Activated CD4-positive, alpha-beta T cell treated with anti-CD3 and anti-CD28 coated beads, Interleukin-2, amount 50 U/mL, for 48 hours (primary cell): ENCODE measurements around the gene UBE2F.
"Not testable (repeated sequence)": the region's sequence is repeated elsewhere in the genome, so short reads cannot be mapped to it uniquely, and the experiment has no call there.

Experiments
- DNase-seq, 2 experiments: peaks; one replicate each; pipeline ENCODE4 v3.0.0-alpha.2; 2020

UBE2F gene

GRCh38 chr2:237946423-237946822, 20.4 kb upstream of the UBE2F start:
- DNase-seq: no peak

GRCh38 chr2:237951354-237951753, 15.5 kb upstream of the UBE2F start:
- DNase-seq: not testable (repeated sequence)

DNA sequence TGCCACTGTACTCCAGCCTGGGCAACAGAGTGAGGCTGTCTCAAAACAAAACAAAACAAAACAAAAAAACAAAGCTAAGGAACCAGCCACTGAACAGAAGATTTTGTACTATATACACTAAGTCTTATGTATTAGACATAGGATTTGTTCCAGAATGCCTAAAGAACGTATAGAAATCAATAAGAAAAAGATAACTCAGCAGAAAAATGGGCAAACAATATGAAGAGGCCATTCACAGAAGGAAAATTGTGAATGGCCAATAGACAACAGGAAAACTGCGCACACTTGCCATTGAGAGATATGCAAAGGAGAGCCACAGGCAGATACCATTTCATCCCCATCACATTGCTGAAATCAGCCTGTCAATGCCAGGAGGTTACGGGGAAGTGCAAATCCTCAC, 14.9 kb upstream of the UBE2F start:
- no peak for DNase-seq

- no peak for DNase-seq
Measured at GRCh38 chr2:237952851-237953250, 14.0 kb upstream of the UBE2F start.

DNA sequence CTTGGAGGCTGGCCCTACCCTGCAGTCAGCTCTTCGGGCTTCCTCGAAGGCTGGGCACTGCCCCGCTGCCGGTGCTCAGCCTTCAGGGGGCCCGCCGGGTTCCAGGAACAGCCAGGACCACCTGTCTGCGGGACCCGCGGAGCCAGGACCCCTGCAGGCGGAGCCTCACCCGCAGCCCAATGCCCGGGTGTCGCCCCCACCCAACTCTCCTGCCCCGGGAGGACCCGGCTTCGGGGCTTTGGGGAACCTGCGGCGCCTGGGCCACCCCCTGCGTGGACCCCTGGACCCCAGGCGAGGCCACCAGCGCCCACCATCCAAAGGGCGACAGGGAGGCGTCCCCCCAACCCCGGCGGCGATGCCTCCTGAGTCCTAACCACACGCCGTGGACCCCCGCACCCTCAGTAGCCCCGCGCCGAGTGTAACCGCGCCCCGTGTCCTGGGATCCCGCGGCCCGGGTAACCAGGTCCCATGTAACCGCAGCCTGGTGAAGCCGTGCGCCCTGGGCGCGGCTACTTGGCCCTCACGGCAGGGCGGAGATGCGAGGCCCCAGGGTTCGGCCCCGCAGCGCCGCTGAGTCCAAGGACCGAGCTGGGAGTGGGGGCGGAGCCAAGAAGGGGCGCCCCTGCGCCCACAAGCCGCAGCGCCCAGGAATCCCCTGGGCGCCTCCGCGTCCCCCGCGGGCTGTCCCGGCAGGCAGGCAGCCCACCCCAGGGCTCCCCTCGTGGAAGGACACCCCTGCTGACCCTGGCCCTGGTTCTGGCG, 11.0 kb upstream of the UBE2F start:
- no peak for DNase-seq

DNA sequence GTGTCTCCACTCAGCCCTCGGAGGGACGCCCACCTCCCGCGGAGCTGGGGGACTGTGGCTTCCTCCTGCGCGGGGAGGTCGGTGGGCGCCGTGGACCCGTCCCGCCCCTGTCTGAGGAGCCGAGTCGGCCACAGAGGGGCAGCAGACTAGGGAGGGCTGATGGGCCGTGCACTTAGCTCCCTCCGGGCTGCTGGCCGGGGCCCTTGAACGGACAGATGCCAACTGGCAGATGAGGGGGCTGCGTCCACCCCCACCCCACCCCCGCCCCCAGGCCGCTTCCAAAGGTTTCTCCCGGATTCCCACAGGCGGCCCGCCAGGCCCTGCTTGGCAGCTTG, 10.4 kb upstream of the UBE2F start:
- DNase-seq: no peak

DNA sequence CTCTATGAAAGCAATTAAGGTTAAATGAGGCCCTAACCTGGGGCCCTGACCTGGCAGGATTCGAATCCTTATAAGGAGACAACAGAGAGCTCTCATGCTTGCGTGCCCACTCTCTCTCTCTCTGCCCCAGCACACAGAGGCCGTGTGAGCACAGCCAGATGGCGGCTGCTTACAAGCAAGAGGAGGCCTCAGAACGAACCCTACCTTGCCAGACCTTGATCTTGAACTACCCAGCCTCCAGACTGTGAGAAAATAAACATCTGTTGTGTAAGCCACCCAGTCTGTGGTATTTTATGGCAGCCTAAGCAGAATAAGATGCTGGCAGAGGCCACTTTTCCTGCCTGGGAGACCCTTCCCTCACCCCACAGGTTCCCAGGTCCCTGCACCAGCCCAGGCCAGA, 5.2 kb upstream of the UBE2F start:
- DNase-seq: no peak

GRCh38 chr2:237962432-237963084, 4.3 kb upstream of the UBE2F start:
- DNase-seq: no peak

DNA sequence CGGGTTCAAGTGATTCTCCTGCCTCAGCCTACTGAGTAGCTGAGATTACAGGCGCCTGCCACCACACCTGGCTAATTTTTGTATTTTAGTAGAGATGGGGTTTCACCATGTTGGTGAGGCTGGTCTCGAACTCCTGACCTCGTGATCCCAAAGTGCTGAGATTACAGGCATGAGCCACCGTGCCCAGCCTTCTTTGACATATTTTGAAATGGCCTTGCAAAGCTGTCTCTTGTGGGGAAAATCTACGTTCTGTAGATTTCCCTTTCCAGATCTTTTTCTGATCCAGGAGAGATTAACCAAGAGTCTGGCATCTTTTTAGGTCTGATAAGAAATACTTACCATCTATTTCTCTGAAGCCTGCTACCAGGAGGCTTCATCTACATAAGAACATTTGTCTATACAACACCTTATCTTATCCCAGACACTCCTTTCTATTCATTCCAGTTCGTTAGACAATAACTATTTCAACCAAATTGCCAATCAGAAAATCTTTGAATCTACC, 3.3 kb upstream of the UBE2F start:
- not testable (repeated sequence) for DNase-seq

DNA sequence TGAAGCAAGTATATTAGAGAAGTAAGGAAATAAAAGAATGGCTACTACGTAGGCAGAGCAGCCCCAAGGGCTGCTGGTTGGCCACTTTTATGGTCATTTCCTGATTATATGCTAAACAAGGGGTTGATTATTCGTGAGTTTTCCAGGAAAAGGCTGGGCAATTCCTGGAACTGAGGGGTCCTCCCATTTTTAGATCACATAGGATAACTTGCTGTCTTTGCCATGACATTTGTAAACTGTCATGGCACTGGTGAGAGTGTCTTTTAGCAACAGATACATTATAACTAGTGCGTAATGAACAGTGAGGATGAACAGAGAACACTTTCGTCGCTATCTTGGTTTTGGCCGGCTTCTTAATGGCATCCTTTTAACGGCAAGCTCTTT, 2.6 kb upstream of the UBE2F start:
- no peak for DNase-seq

DNA sequence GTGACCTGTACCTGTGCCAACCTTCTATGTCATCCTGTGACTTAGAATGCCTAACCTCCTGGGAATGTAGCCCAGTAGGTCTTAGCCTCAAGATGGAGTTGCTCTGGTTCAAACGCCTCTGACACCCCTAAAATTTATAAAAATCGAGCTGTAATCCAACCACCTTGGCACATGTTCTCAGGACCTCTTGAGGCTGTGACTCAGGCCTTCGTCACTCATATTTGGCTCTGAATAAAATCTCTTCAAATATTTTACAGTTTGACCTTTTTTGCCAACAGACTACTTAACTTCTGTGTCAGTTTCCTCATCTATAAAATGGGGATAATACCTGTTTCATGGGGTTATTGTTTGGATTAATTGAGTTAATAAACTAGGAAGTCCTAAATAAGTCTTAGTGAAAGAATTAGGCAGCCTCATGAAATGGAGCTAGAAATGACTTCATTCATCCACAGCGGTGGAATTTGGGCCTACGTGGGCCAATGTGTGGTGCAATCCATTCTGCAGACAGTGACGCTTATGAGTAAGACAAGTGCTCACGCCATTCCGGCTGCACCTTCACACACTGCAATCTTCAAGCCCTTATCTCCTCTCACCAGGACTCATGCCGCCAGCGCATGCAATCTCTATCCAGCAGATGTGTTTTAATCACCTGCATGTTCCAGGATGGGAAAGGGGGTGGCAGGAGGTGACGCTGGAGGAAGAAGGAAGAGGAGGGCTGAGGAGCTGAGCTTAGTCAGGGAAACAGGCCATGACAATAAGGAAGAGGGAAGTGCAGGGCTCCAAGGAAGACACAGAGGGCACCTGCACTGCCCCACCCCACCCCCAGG, 2.0 kb upstream of the UBE2F start:
- no peak for DNase-seq

- not testable (repeated sequence) for DNase-seq
Measured at GRCh38 chr2:237965844-237966243, 970 bp upstream of the UBE2F start.

DNA sequence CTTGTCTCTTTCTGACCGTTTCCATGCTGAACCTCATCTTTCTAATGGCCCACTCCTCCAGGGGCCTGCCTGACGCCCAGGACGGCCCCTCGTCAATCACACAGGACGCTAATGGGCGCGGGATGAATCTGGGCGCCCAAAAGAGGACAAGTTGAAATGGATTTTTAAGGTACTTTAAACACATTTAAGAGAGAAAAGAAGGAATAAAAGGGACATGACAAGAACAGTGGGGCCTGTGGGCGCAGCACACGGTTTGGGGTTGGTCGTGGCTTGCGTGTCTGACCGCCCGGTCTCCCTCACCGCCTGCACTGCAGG, 607 bp upstream of the UBE2F start:
- no peak for DNase-seq

- peak in 1 of 2 experiments; percentile 33 for DNase-seq
Measured at GRCh38 chr2:237967463-237967951, 693 bp downstream of the UBE2F start.

GRCh38 chr2:237968048-237968862, 1.4 kb downstream of the UBE2F start:
- peak; percentile 41 to 55 for DNase-seq

GRCh38 chr2:237971661-237972060, 4.8 kb downstream of the UBE2F start:
- no peak for DNase-seq

- no peak for DNase-seq
Measured at GRCh38 chr2:237972211-237972610, 5.4 kb downstream of the UBE2F start.

DNA sequence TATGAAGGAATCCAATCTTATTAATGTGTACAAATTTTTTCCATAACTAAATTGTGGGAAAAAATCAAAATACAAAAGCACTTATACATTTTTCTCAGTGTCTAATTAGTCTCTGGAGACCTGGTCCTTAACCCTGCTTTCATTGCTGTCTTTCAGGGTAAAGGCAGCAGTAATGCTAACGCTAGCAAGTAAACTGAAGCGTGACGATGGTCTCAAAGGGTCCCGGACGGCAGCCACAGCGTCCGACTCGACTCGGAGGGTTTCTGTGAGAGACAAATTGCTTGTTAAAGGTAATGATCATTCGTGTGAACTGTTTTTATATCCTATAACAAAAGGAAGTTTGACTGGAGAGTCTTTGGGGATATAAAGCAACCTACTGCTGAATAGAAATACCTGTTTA, 6.1 kb downstream of the UBE2F start:
- DNase-seq: no peak

DNA sequence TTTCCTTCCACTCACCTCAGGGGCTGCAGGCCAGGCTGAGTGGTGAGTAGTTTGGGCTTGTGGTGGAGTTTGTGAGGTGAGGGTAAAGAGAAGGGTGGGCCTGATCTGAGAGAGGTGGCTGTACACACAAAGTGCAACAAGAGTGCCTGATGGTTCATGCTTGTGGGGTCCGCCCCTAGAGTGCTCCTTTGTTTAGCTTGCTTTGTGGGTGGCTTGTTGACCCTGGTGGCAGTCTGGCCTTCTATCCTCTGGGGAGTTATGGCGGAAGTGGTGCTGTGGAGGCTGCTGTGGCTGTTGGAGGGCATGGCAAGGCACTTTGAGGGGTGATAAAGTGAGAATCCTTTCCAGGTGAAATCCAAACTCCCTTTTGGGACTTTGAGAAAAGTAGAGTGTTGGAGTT, 10.6 kb downstream of the UBE2F start:
- DNase-seq: no peak

DNA sequence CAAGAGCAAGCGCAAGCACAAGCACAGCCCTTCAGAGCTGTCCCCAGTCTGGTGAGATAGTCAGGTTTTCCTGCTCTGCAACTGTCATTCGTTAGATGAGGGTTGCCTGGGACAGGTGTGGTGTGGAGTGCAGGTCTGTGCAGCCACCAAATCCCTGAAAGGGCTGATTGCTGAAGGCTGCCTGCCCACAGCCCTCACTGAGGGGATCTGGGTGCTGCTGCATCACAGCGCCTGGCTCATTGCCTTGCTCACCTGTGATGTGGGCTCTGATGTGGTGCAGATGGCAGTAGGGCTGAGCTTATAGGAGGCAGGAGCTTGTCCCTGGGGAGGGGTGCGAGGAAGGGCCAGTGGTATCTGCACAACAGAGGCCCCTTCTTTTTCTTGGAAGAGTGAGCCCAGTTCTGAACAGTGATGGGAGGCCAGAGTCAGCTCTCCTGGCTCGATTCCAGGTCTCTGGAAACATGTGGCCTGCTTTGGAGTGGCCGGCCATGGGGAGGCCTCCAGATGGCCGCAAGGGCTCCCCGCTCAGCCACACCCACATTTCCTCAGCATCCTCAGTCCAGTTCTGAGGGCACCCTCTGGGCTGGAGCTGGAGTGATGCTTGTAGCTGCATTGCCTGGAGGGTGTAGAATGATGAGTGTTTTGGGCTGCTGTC, 11.4 kb downstream of the UBE2F start:
- DNase-seq: no peak

GRCh38 chr2:237979331-237979730, 12.5 kb downstream of the UBE2F start:
- no peak for DNase-seq

GRCh38 chr2:237980087-237980486, 13.3 kb downstream of the UBE2F start:
- no peak for DNase-seq
